Activated B cell treated with CpG ODN at 0.5 μM for 24 hours (primary cell): ENCODE measurements around the gene C2orf92. TPM values are rescaled to one million over a fixed set of nuclear protein-coding genes. Genes with fewer than 3 reads are reported as not detected.
"Not testable (repeated sequence)": the region's sequence is repeated elsewhere in the genome, so short reads cannot be mapped to it uniquely, and the experiment has no call there.

Source experiments
- ATAC-seq: fragments of 200-7000 bp; cut with Tn5 transposase; one replicate; pipeline ENCODE4 v1.10.0; 2021; ENCODE audit warnings: low read depth, mild to moderate bottlenecking, moderate library complexity
- CTCF ChIA-PET: fragments of 350-600 bp; sonication (Branson Sonifier 250); formaldehyde crosslinking; loops from one replicate; lab custom pipeline; 2021; ENCODE audit warnings: antibody characterized with exemption; lab: Charles Lee
- POLR2A ChIA-PET: fragments of 350-600 bp; sonication (Branson Sonifier 250); formaldehyde crosslinking; loops from one replicate; lab custom pipeline; 2021; ENCODE audit warnings: antibody characterized with exemption; lab: Charles Lee
- DNase-seq: peaks from one replicate; pipeline ENCODE4 v3.0.0; 2022
- H3K27ac Mint-ChIP-seq: one replicate; pipeline ENCODE4 v1.8.0; 2020; ENCODE audit warnings: mixed read lengths
- H3K27me3 Mint-ChIP-seq: one replicate; pipeline ENCODE4 v1.8.0; 2021; ENCODE audit warnings: mixed read lengths
- H3K36me3 Mint-ChIP-seq: one replicate; pipeline ENCODE4 v1.8.0; 2021; ENCODE audit warnings: low read depth, mixed read lengths
- H3K4me1 Mint-ChIP-seq: one replicate; pipeline ENCODE4 v1.8.0; 2021; ENCODE audit warnings: mixed read lengths
- H3K4me3 Mint-ChIP-seq: one replicate; pipeline ENCODE4 v1.8.0; 2020; ENCODE audit warnings: mild to moderate bottlenecking, mixed read lengths
- H3K9me3 Mint-ChIP-seq: one replicate; pipeline ENCODE4 v1.8.0; 2020; ENCODE audit warnings: mixed read lengths
- CTCF ChIP-seq: fragments of 200-600 bp; IDR thresholded peaks from one replicate; pipeline ENCODE4 v1.8.0; 2022; ENCODE audit warnings: antibody characterized with exemption, mild to moderate bottlenecking
- intact Hi-C: fragments of 100-400 bp; cut with micrococcal nuclease; formaldehyde crosslinking; loops from one replicate; pipeline ENCODE4 v1.15.1; 2024
- total RNA-seq: library from RNA; stranded (reverse); gene quantifications from 2 replicates; pipeline ENCODE4 v1.2.3, GENCODE V29; 2022

Gene C2orf92
- total RNA-seq, 1 donor from 2014 or later, result 14.4 TPM

GRCh38 chr2:97706708-97707345 is 37.3 kb downstream of the C2orf92 start:
- H3K27me3 Mint-ChIP-seq, result peaks cover 9% of the 10 kb centered on the region
- intact Hi-C loops, result no loop called here
- POLR2A ChIA-PET, result no interaction called here

GRCh38 chr2:97707362-97708047 is 38.0 kb downstream of the C2orf92 start:
- no peak overlapping the region for H3K27ac Mint-ChIP-seq
- no peaks in the 10 kb centered on the region for H3K36me3 Mint-ChIP-seq
- ATAC-seq (no peak), DNase-seq (no peak)
- peaks cover 3% of the 10 kb centered on the region for H3K4me1 Mint-ChIP-seq
- no peak overlapping the region for H3K4me3 Mint-ChIP-seq
- CTCF ChIA-PET, result interaction anchor here (1.1 to 1.9 kb wide), 2 partner anchors 10 to 117 kb away, joined by 5 to 8 read pairs; no protein-coding TSS in a partner anchor
- intact Hi-C loops, result no loop called here
- peaks cover 9% of the 10 kb centered on the region for H3K27me3 Mint-ChIP-seq
- TF ChIP-seq CTCF, result no peak
- H3K9me3 Mint-ChIP-seq, result no peaks in the 10 kb centered on the region
- POLR2A ChIA-PET, result no interaction called here

More at GRCh38 chr2:97706708-97707345, 37.3 kb downstream of the C2orf92 start:
- H3K9me3 Mint-ChIP-seq, result no peaks in the 10 kb centered on the region
- H3K4me3 Mint-ChIP-seq, result no peak overlapping the region
- H3K36me3 Mint-ChIP-seq, result no peaks in the 10 kb centered on the region
- no peak for DNase-seq
- no peak for TF ChIP-seq CTCF
- CTCF ChIA-PET, result interaction anchor here (0.8 kb wide), 1 partner anchor 678 kb away, joined by 3 read pairs; no protein-coding TSS in a partner anchor
- no peak overlapping the region for H3K27ac Mint-ChIP-seq
- H3K4me1 Mint-ChIP-seq, result peaks cover 3% of the 10 kb centered on the region
- ATAC-seq, result no peak

GRCh38 chr2:97708048-97708380 is 38.5 kb downstream of the C2orf92 start:
- intact Hi-C loops, result no loop called here
- ATAC-seq (no peak), DNase-seq (no peak)
- Mint-ChIP-seq H3K4me1 (peaks cover 3% of the 10 kb centered on the region), H3K36me3 (no peaks in the 10 kb centered on the region), H3K27ac (no peak overlapping the region), H3K9me3 (no peaks in the 10 kb centered on the region), H3K4me3 (no peak overlapping the region), H3K27me3 (peaks cover 9% of the 10 kb centered on the region)
- ChIA-PET POLR2A (no interaction called here), CTCF (interaction anchor here (1.1 to 1.9 kb wide), 2 partner anchors 10 to 117 kb away, joined by 5 to 8 read pairs; no protein-coding TSS in a partner anchor)
- TF ChIP-seq CTCF, result no peak

- intact Hi-C loops, result no loop called here
- DNase-seq, result no peak
- Mint-ChIP-seq H3K27me3 (peaks cover 9% of the 10 kb centered on the region), H3K36me3 (no peaks in the 10 kb centered on the region), H3K4me1 (peaks cover 8% of the 10 kb centered on the region), H3K4me3 (no peak overlapping the region), H3K27ac (no peak overlapping the region), H3K9me3 (no peaks in the 10 kb centered on the region)
- ChIA-PET POLR2A (no interaction called here), CTCF (interaction anchor here (1.1 to 2.1 kb wide), 3 partner anchors 11 to 480 kb away, joined by 4 to 8 read pairs (median 5); no protein-coding TSS in a partner anchor)
- no peak for TF ChIP-seq CTCF
- ATAC-seq, result no peak
Measured at GRCh38 chr2:97708608-97709007, 39.1 kb downstream of the C2orf92 start.

- Mint-ChIP-seq H3K4me1 (peaks cover 14% of the 10 kb centered on the region), H3K27ac (no peak overlapping the region), H3K4me3 (no peak overlapping the region), H3K9me3 (no peaks in the 10 kb centered on the region), H3K27me3 (peaks cover 9% of the 10 kb centered on the region), H3K36me3 (no peaks in the 10 kb centered on the region)
- POLR2A ChIA-PET, result no interaction called here
- no peak for DNase-seq
- CTCF ChIA-PET, result no interaction called here
- intact Hi-C loops, result loop anchor here (2.0 kb wide), 1 partner anchor 37 kb away; no protein-coding TSS in a partner anchor
- no peak for ATAC-seq
- no peak for TF ChIP-seq CTCF
Measured at GRCh38 chr2:97711394-97711711, 41.8 kb downstream of the C2orf92 start.

- H3K36me3 Mint-ChIP-seq, POLR2A ChIA-PET, ATAC-seq, H3K4me3 Mint-ChIP-seq, DNase-seq, H3K27me3 Mint-ChIP-seq, CTCF ChIA-PET, intact Hi-C loops, H3K27ac Mint-ChIP-seq, H3K9me3 Mint-ChIP-seq: not testable (repeated sequence)
- peaks cover 21% of the 10 kb centered on the region for H3K4me1 Mint-ChIP-seq
Measured at GRCh38 chr2:97712175-97712574, 42.7 kb downstream of the C2orf92 start.
